ENCODE results near the gene FBN1.

The FBN1 gene

DNA sequence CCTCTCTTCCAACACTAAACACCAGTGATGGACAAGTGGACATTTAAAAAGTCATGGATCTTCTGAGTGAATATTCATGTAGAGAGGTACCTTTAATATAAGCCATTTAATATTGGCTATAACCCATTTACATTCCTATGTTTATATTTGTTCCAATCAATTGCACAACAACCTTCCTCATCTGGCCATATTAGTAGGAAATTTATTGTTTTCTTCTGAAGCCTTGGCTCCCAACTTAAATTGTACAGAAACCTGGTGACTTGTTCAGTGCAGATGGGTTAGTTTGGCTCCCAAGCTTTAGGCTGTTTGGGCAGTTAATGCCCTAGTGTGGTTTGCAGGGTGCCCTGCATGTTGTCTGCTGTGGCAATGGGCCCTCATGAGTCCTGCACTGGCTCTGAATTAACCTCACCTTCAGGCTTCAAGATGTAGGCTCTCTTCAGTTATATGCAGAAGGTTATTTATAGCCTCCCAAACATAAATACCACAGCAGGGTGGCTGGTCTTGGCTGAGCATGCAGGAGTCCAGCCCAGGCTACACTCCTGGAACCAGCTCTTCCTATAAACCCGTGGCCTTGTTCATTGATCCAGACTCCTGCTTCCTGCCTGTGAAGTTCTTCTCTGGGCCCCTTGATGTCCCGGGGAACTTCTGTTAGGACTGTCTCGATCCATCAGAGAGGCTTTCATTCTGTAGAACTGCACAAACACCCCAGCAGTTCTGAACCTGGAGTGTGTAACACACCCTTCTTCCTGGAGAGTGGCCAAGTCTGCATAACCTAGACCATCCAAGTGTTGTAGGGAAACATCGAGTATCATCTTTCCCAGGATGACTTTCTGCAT lies 257.3 kb downstream of the FBN1 start:
- DNase-seq (ENCODE audit: low read depth, low spot score), result no peak
- no peaks in the 10 kb centered on the region for H3K36me3 ChIP-seq (ENCODE audit: insufficient read depth, low read length)
- no peak overlapping the region for H3K9ac ChIP-seq (ENCODE audit: insufficient read length)
- H3K4me3 ChIP-seq, result no peak overlapping the region
- no peak overlapping the region for H3K27ac ChIP-seq
- no peaks in the 10 kb centered on the region for H3K9me3 ChIP-seq (ENCODE audit: low read depth, low read length)
- TF ChIP-seq FOXP2 (optimal IDR thresholded peaks at IDR 0.05; ENCODE audit: control extremely low read depth, extremely low read length, insufficient read depth) (no peak), EZH2 (IDR thresholded peaks at IDR 0.05) (no peak), POLR2AphosphoS5 (IDR thresholded peaks at IDR 0.05; ENCODE audit: borderline replicate concordance, low read depth, low read length) (no peak)

DNA sequence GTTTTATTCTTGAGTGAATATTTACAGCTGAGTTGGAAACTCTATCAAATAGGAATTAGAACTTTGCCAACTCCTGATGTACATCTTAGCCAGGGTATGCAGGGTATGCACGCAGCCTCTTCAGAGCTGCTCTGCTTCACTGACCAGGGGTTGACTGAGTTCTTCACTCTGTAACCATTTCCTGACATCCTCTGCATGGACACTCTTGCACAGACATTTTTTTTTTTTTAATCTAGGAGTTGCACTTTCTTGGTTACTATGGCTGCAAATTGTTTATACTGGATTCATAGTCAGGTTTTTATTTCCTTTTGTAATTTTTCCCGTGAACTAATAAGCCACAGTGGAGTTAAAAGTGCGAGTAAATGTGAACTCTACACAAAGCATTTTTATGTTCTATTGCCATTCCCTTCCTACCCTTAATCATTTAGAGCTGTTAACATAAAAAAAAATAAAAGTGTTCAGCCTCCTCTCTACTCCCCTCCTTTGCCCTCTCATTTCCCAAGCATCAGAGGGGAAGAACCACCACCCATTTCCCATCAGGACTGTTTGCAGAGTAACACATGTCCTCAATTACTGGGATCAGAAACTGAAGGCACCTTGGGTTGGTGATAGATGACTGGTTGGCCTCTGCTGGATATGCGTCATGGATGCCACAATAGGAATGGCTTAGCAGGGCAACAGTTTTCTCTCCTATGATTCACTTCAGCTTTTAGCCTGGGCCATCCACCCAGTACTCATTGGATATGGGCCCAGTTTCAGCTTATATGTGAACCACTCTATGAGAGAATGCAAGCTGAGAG lies 260.3 kb downstream of the FBN1 start:
- Histone ChIP-seq H3K27ac (no peak overlapping the region), H3K9ac (ENCODE audit: insufficient read length) (no peak overlapping the region), H3K4me3 (no peak overlapping the region), H3K9me3 (ENCODE audit: low read depth, low read length) (no peaks in the 10 kb centered on the region), H3K36me3 (ENCODE audit: insufficient read depth, low read length) (no peaks in the 10 kb centered on the region)
- DNase-seq (ENCODE audit: low read depth, low spot score), result no peak
- no peak for TF ChIP-seq EZH2 (IDR thresholded peaks at IDR 0.05)
- no peak for TF ChIP-seq POLR2AphosphoS5 (IDR thresholded peaks at IDR 0.05; ENCODE audit: borderline replicate concordance, low read depth, low read length)
- no peak for TF ChIP-seq FOXP2 (optimal IDR thresholded peaks at IDR 0.05; ENCODE audit: control extremely low read depth, extremely low read length, insufficient read depth)

DNA sequence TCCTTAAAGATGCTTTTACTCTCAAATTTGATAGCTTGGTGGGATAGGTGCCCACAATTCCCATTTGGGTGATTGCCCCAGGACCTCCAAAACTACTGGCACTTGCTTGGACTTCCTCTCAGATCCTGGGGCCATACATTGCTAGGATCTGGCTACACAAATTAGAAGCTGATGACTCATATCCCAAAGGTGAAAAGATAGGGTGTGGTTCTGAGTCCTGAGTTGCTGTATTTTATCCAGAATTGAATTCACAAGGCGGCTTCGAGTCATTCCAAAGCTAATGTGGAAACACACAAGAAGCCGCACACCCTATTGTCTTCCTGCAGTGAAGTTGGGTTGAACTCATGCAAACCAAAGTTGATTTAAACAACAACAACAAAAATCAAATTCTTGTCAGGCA lies 260.9 kb downstream of the FBN1 start:
- H3K9ac ChIP-seq (ENCODE audit: insufficient read length), result no peak overlapping the region
- no peaks in the 10 kb centered on the region for H3K36me3 ChIP-seq (ENCODE audit: insufficient read depth, low read length)

DNA sequence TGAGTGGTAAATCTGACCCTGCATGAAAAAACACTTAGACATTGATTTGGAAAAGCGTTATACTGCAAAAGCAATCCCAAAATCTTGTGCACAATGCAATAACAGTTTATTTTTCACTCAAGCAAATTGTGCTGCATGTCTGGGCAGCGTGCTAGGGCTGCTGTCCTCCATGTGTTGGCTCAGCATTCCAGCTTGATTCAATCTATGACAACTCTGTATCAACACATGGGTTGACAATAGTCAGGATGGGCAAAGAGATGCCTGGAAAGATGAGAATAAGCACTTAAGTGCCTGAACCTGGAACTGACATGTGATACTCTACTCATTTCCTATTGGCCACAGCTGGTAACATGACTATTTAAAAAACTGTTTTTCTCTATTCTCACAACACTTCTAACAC lies 262.5 kb downstream of the FBN1 start:
- Histone ChIP-seq H3K36me3 (ENCODE audit: insufficient read depth, low read length) (no peaks in the 10 kb centered on the region), H3K4me3 (no peak overlapping the region), H3K9me3 (ENCODE audit: low read depth, low read length) (no peaks in the 10 kb centered on the region), H3K27ac (no peak overlapping the region), H3K9ac (ENCODE audit: insufficient read length) (no peak overlapping the region)
- no peak for DNase-seq (ENCODE audit: low read depth, low spot score)
- TF ChIP-seq FOXP2 (optimal IDR thresholded peaks at IDR 0.05; ENCODE audit: control extremely low read depth, extremely low read length, insufficient read depth), result no peak
- TF ChIP-seq EZH2 (IDR thresholded peaks at IDR 0.05), result no peak
- no peak for TF ChIP-seq POLR2AphosphoS5 (IDR thresholded peaks at IDR 0.05; ENCODE audit: borderline replicate concordance, low read depth, low read length)

More for the DNA sequence above, 260.9 kb downstream of the FBN1 start:
- no peak overlapping the region for H3K4me3 ChIP-seq
- no peaks in the 10 kb centered on the region for H3K9me3 ChIP-seq (ENCODE audit: low read depth, low read length)
- TF ChIP-seq POLR2AphosphoS5 (IDR thresholded peaks at IDR 0.05; ENCODE audit: borderline replicate concordance, low read depth, low read length) (no peak), EZH2 (IDR thresholded peaks at IDR 0.05) (no peak), FOXP2 (optimal IDR thresholded peaks at IDR 0.05; ENCODE audit: control extremely low read depth, extremely low read length, insufficient read depth) (no peak)
- H3K27ac ChIP-seq, result no peak overlapping the region
- DNase-seq (ENCODE audit: low read depth, low spot score), result no peak

DNA sequence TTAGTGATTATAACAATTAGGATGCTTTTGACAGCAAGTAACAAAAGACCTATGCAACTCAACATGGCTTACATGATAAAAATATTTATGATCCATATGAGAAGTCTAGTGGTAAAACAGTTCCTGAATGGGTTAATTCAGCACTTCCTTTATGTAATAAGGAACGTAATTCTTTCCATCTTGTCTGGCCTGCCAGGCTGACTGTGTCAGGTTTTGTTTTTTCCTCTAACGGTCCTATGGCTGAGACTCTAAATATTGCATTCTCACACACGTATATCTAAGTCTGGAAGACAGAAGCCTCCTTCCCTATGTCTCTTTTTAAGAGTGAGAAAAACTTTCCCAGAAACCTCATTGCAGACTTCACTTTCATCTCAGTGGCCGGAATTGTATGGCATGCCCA lies 263.6 kb downstream of the FBN1 start:
- H3K36me3 ChIP-seq (ENCODE audit: insufficient read depth, low read length), result no peaks in the 10 kb centered on the region
- no peak for DNase-seq (ENCODE audit: low read depth, low spot score)
- H3K9ac ChIP-seq (ENCODE audit: insufficient read length), result no peak overlapping the region
- H3K27ac ChIP-seq, result no peak overlapping the region
- H3K9me3 ChIP-seq (ENCODE audit: low read depth, low read length), result no peaks in the 10 kb centered on the region
- no peak overlapping the region for H3K4me3 ChIP-seq
- TF ChIP-seq FOXP2 (optimal IDR thresholded peaks at IDR 0.05; ENCODE audit: control extremely low read depth, extremely low read length, insufficient read depth) (no peak), EZH2 (IDR thresholded peaks at IDR 0.05) (no peak), POLR2AphosphoS5 (IDR thresholded peaks at IDR 0.05; ENCODE audit: borderline replicate concordance, low read depth, low read length) (no peak)

DNA sequence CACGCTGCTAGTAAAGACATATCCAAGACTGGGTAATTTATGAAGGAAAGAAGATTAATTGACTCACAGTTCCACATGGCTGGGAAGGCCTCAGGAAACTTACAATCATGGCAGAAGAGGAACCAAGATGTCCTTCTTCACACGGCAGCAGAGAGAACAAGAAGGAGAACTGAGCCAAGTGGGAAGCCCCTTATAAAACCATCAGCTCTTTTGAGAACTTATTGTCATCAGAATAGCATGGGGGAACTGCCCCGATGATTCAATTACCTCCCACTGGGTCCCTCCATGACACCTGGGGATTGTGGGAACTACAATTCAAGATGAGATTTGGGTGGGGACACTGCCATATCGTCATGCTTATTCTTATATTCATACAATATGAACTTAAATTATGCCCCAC lies 265.3 kb downstream of the FBN1 start:
- H3K9me3 ChIP-seq (ENCODE audit: low read depth, low read length), result no peaks in the 10 kb centered on the region
- no peak overlapping the region for H3K27ac ChIP-seq
- H3K4me3 ChIP-seq, result no peak overlapping the region
- no peak overlapping the region for H3K9ac ChIP-seq (ENCODE audit: insufficient read length)
- TF ChIP-seq EZH2 (IDR thresholded peaks at IDR 0.05), result no peak
- TF ChIP-seq FOXP2 (optimal IDR thresholded peaks at IDR 0.05; ENCODE audit: control extremely low read depth, extremely low read length, insufficient read depth), result no peak
- TF ChIP-seq POLR2AphosphoS5 (IDR thresholded peaks at IDR 0.05; ENCODE audit: borderline replicate concordance, low read depth, low read length), result no peak
- no peaks in the 10 kb centered on the region for H3K36me3 ChIP-seq (ENCODE audit: insufficient read depth, low read length)
- DNase-seq (ENCODE audit: low read depth, low spot score), result no peak

DNA sequence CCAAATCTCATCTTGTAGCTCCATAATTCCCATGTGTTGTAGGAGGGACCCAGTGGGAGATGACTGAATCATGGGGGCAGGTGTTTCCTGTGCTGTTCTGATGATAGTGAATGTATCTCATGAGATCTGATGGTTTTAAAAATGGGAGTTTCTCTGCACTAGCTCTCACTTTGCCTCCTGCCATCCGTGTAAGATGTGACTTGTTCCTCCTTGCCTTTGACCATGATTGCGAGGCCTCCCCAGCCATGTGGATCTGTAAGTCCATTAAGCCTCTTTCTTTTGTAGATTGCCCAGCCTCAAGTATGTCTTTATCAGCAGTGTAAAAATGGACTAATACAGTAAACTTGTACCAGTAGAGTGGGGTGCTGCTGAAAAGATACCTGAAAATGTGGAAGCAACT lies 269.7 kb downstream of the FBN1 start:
- no peak for DNase-seq (ENCODE audit: low read depth, low spot score)
- no peak for TF ChIP-seq FOXP2 (optimal IDR thresholded peaks at IDR 0.05; ENCODE audit: control extremely low read depth, extremely low read length, insufficient read depth)
- no peak for TF ChIP-seq POLR2AphosphoS5 (IDR thresholded peaks at IDR 0.05; ENCODE audit: borderline replicate concordance, low read depth, low read length)
- TF ChIP-seq EZH2 (IDR thresholded peaks at IDR 0.05), result no peak
- Histone ChIP-seq H3K9ac (ENCODE audit: insufficient read length) (no peak overlapping the region), H3K27ac (no peak overlapping the region), H3K9me3 (ENCODE audit: low read depth, low read length) (no peaks in the 10 kb centered on the region), H3K36me3 (ENCODE audit: insufficient read depth, low read length) (no peaks in the 10 kb centered on the region), H3K4me3 (no peak overlapping the region)

DNA sequence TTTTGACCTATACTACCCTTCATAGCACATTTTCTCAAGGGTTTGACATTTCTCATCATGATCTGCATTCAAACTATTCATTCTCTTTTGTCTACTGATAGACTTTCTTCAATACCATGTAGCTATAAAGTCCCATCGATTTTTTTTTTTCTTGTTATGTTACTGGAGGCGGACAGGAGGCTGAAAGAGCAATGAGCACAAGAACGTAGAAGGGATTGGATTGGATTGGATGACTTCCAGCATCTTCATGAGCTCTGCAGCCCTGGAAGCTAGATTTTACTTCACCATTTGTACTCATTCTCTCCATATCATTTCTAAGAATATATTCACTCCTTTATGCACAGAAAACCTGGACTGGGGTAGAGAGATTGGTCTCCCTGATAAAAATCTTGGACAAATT lies 271.0 kb downstream of the FBN1 start:
- Histone ChIP-seq H3K4me3 (no peak overlapping the region), H3K27ac (no peak overlapping the region), H3K9ac (ENCODE audit: insufficient read length) (no peak overlapping the region), H3K9me3 (ENCODE audit: low read depth, low read length) (no peaks in the 10 kb centered on the region), H3K36me3 (ENCODE audit: insufficient read depth, low read length) (no peaks in the 10 kb centered on the region)
- TF ChIP-seq POLR2AphosphoS5 (IDR thresholded peaks at IDR 0.05; ENCODE audit: borderline replicate concordance, low read depth, low read length) (no peak), EZH2 (IDR thresholded peaks at IDR 0.05) (no peak), FOXP2 (optimal IDR thresholded peaks at IDR 0.05; ENCODE audit: control extremely low read depth, extremely low read length, insufficient read depth) (no peak)
- no peak for DNase-seq (ENCODE audit: low read depth, low spot score)
